H9 (cell line): ENCODE data around the gene CDC123. TPM values are rescaled to one million over a fixed set of nuclear protein-coding genes. Genes with fewer than 3 reads are reported as not detected.

Experiments used
- DNase-seq: peaks from one replicate; pipeline ENCODE4 v3.0.0-alpha.2; 2017
- H2AFZ ChIP-seq: one replicate; pipeline ENCODE4 v1.6.1; 2013; ENCODE audit warnings: mild to moderate bottlenecking, low read length, control low read depth, moderate library complexity
- H2AK5ac ChIP-seq: 2 replicates; pipeline ENCODE4 v1.6.1; 2013; ENCODE audit warnings: low read length, control low read depth, mixed read lengths; ENCODE audit not compliant: insufficient read length
- H2BK120ac ChIP-seq: one replicate; pipeline ENCODE4 v1.6.1; 2013; ENCODE audit warnings: low read depth, mild to moderate bottlenecking, low read length, control low read depth, inconsistent platforms; ENCODE audit not compliant: poor library complexity, severe bottlenecking
- H2BK12ac ChIP-seq: 2 replicates; pipeline ENCODE4 v1.6.1; 2013; ENCODE audit warnings: low read length, control low read depth, mixed read lengths, low read depth; ENCODE audit not compliant: insufficient read length
- H2BK15ac ChIP-seq: 2 replicates; pipeline ENCODE4 v1.6.1; 2013; ENCODE audit warnings: low read depth, low read length, control low read depth
- H2BK20ac ChIP-seq: one replicate; pipeline ENCODE4 v1.6.1; 2013; ENCODE audit warnings: low read depth, mild to moderate bottlenecking, low read length, control low read depth, inconsistent platforms; ENCODE audit not compliant: poor library complexity, severe bottlenecking
- H2BK5ac ChIP-seq: 2 replicates; pipeline ENCODE4 v1.6.1; 2013; ENCODE audit warnings: low read length, control low read depth, mixed read lengths; ENCODE audit not compliant: insufficient read length
- H3K14ac ChIP-seq: 2 replicates; pipeline ENCODE4 v1.6.1; 2013; ENCODE audit warnings: low read length, control low read depth; ENCODE audit not compliant: insufficient read depth
- H3K18ac ChIP-seq: 2 replicates; pipeline ENCODE4 v1.6.1; 2013; ENCODE audit warnings: low read depth, mild to moderate bottlenecking, mixed read lengths, low read length, control low read depth; ENCODE audit not compliant: insufficient read length
- H3K23ac ChIP-seq: 2 replicates; pipeline ENCODE4 v1.6.1; 2013; ENCODE audit warnings: low read length, control low read depth, mixed read lengths, low read depth; ENCODE audit not compliant: insufficient read length
- H3K23me2 ChIP-seq: 2 replicates; pipeline ENCODE4 v1.6.1; 2013; ENCODE audit warnings: low read depth, mild to moderate bottlenecking, mixed read lengths, low read length, control low read depth; ENCODE audit not compliant: insufficient read length, poor library complexity, severe bottlenecking
- H3K27ac ChIP-seq: 2 replicates; pipeline ENCODE4 v1.5.1; 2013; ENCODE audit warnings: low read length, control low read depth, mixed read lengths, low read depth; ENCODE audit not compliant: insufficient read length
- H3K27me3 ChIP-seq: 2 replicates; pipeline ENCODE4 v1.6.1; 2013; ENCODE audit warnings: low read length, control low read depth, inconsistent platforms; ENCODE audit not compliant: insufficient read depth
- H3K4ac ChIP-seq: 2 replicates; pipeline ENCODE4 v1.6.1; 2013; ENCODE audit warnings: low read depth, mild to moderate bottlenecking, control low read depth, inconsistent platforms, low read length, moderate library complexity
- H3K4me1 ChIP-seq: 2 replicates; pipeline ENCODE4 v1.6.1; 2013; ENCODE audit warnings: low read length, control low read depth, inconsistent platforms; ENCODE audit not compliant: insufficient read depth
- H3K4me2 ChIP-seq: 2 replicates; pipeline ENCODE4 v1.6.1; 2013; ENCODE audit warnings: low read length, control low read depth, mixed read lengths; ENCODE audit not compliant: insufficient read length, insufficient read depth
- H3K56ac ChIP-seq: 2 replicates; pipeline ENCODE4 v1.6.1; 2013; ENCODE audit warnings: low read depth, mild to moderate bottlenecking, mixed read lengths, low read length, control low read depth; ENCODE audit not compliant: insufficient read length
- H3K79me1 ChIP-seq: 2 replicates; pipeline ENCODE4 v1.6.1; 2013; ENCODE audit warnings: low read depth, mild to moderate bottlenecking, moderate library complexity, low read length, control low read depth, inconsistent platforms; ENCODE audit not compliant: insufficient read depth, poor library complexity, severe bottlenecking
- H3K79me2 ChIP-seq: 2 replicates; pipeline ENCODE4 v1.6.1; 2013; ENCODE audit warnings: low read length, control low read depth, inconsistent platforms; ENCODE audit not compliant: insufficient read depth
- H3K9ac ChIP-seq: 2 replicates; pipeline ENCODE4 v1.6.1; 2013; ENCODE audit warnings: low read length, control low read depth, mixed read lengths; ENCODE audit not compliant: insufficient read length; ENCODE audit errors: extremely low read depth
- H3K9me3 ChIP-seq: one replicate; pipeline ENCODE4 v1.6.1; 2013; ENCODE audit warnings: low read depth, low read length, inconsistent platforms; ENCODE audit not compliant: control insufficient read depth
- H3T11ph ChIP-seq: one replicate; pipeline ENCODE4 v1.6.1; 2013; ENCODE audit warnings: mild to moderate bottlenecking, low read length, control low read depth, inconsistent platforms
- H4K20me1 ChIP-seq: one replicate; pipeline ENCODE4 v1.6.1; 2013; ENCODE audit not compliant: control insufficient read depth, insufficient read length, insufficient read depth
- H4K5ac ChIP-seq: 2 replicates; pipeline ENCODE4 v1.6.1; 2013; ENCODE audit warnings: low read depth, mild to moderate bottlenecking, mixed read lengths, low read length, control low read depth; ENCODE audit not compliant: insufficient read length
- H4K8ac ChIP-seq: replicated peaks from 2 replicates; pipeline ENCODE4 v1.6.1; 2013; ENCODE audit warnings: low read length, control low read depth, mixed read lengths, low read depth; ENCODE audit not compliant: insufficient read length
- H4K91ac ChIP-seq: 2 replicates; pipeline ENCODE4 v1.6.1; 2013; ENCODE audit warnings: low read depth, mild to moderate bottlenecking, moderate library complexity, mixed read lengths, low read length, control low read depth; ENCODE audit not compliant: insufficient read length
- H3K27ac Mint-ChIP-seq, 3 experiments: 2 replicates in 2 of 3; 3 replicates in 1 of 3; pipeline ENCODE4 v1.8.0; 2020 to 2021; ENCODE audit warnings: mixed read lengths in 3 of 3, mild to moderate bottlenecking in 1 of 3, moderate library complexity in 1 of 3
- H3K27me3 Mint-ChIP-seq: 2 replicates; pipeline ENCODE4 v1.8.0; 2021; ENCODE audit warnings: low read depth, mild to moderate bottlenecking, moderate library complexity, mixed read lengths
- H3K36me3 Mint-ChIP-seq, 3 experiments: 2 replicates in 2 of 3; 3 replicates in 1 of 3; pipeline ENCODE4 v1.8.0; 2020 to 2021; ENCODE audit warnings: low read depth in 3 of 3, mixed read lengths in 3 of 3; ENCODE audit not compliant: insufficient read depth in 1 of 3
- H3K4me1 Mint-ChIP-seq, 2 experiments: 2 replicates each; pipeline ENCODE4 v1.8.0; 2020; ENCODE audit warnings: mixed read lengths in 2 of 2
- H3K4me3 Mint-ChIP-seq, 2 experiments: 2 replicates in 1 of 2; 3 replicates in 1 of 2; pipeline ENCODE4 v1.8.0; 2020 to 2021; ENCODE audit warnings: mild to moderate bottlenecking in 2 of 2, mixed read lengths in 2 of 2, moderate library complexity in 1 of 2
- H3K9me3 Mint-ChIP-seq, 2 experiments: 2 replicates in 1 of 2; 3 replicates in 1 of 2; pipeline ENCODE4 v1.8.0; 2020; ENCODE audit warnings: mild to moderate bottlenecking in 2 of 2, mixed read lengths in 2 of 2, moderate library complexity in 1 of 2
- CTCF ChIP-seq: fragments of 200-600 bp; sonication (generic); conservative IDR thresholded peaks from 3 replicates; pipeline ENCODE4 v1.8.0; 2021; ENCODE audit warnings: antibody characterized with exemption, mild to moderate bottlenecking
- WGBS: extraction: QIAGEN DNeasy Blood & Tissue Kit; methylation state at CpG from one replicate; pipeline ENCODE4 v1.1.7; 2013; ENCODE audit warnings: missing lambda C conversion rate, low lambda C conversion rate, mixed read lengths; ENCODE audit not compliant: insufficient read length; ENCODE audit errors: extremely low coverage; 5-methylcytosine and 5-hydroxymethylcytosine counted together
- total RNA-seq: library from RNA; stranded (reverse); gene quantifications from 2 replicates; pipeline ENCODE4 v1.2.1, GENCODE V29; 2021

Gene CDC123
- total RNA-seq, 1 experiment from 2014 or later: 159 TPM

GRCh38 chr10:12213621-12214020 lies 17.6 kb downstream of the CDC123 start:
- no peak overlapping the region for H2BK120ac ChIP-seq
- no peak overlapping the region for H3K4ac ChIP-seq
- H3K4me2 ChIP-seq: no peak overlapping the region
- H3K27me3 Mint-ChIP-seq: no peaks in the 10 kb centered on the region
- no peak overlapping the region for H3K18ac ChIP-seq
- no peak for DNase-seq
- no peaks in the 10 kb centered on the region for H3K23me2 ChIP-seq
- no peaks in the 10 kb centered on the region for H3K4me1 Mint-ChIP-seq
- no peaks in the 10 kb centered on the region for H3K9me3 ChIP-seq
- H3K79me2 ChIP-seq: no peaks in the 10 kb centered on the region
- H3K14ac ChIP-seq: no peak overlapping the region
- H2BK5ac ChIP-seq: no peak overlapping the region
- H3K79me1 ChIP-seq: no peaks in the 10 kb centered on the region
- H3K27ac Mint-ChIP-seq: no peak overlapping the region
- peaks cover 39 to 71% (median 70%) of the 10 kb centered on the region in 3 experiments; a peak in 6 of 7 replicates for H3K36me3 Mint-ChIP-seq
- H3K9ac ChIP-seq: no peak overlapping the region
- H2AFZ ChIP-seq: no peak overlapping the region
- no peaks in the 10 kb centered on the region for H3K27me3 ChIP-seq
- WGBS: no CpG with 5 or more reads among the region's 3 CpGs
- H3K56ac ChIP-seq: no peak overlapping the region
- H2BK20ac ChIP-seq: no peak overlapping the region
- no peak overlapping the region for H3K23ac ChIP-seq
- no peak overlapping the region for H3K27ac ChIP-seq
- no peaks in the 10 kb centered on the region for H3K4me1 ChIP-seq
- H2BK12ac ChIP-seq: no peak overlapping the region
- no peak overlapping the region for H4K5ac ChIP-seq
- H2BK15ac ChIP-seq: no peak overlapping the region
- no peak overlapping the region for H3T11ph ChIP-seq
- no peak overlapping the region for H2AK5ac ChIP-seq
- no peaks in the 10 kb centered on the region for H4K20me1 ChIP-seq
- no peaks in the 10 kb centered on the region for H3K9me3 Mint-ChIP-seq
- no peak overlapping the region for H4K91ac ChIP-seq
- H4K8ac ChIP-seq: no peak overlapping the region
- no peak for TF ChIP-seq CTCF
- H3K4me3 Mint-ChIP-seq: no peak overlapping the region
